HG02678 (cell line): ENCODE results near the gene TSPAN8.
"Not testable (repeated sequence)": the region's sequence is repeated elsewhere in the genome, so short reads cannot be mapped to it uniquely, and the experiment has no call there.

Source experiments
- ATAC-seq: cut with Tn5 transposase; IDR thresholded peaks from one replicate; pipeline ENCODE4 v1.9.1; 2021; ENCODE audit warnings: mild to moderate bottlenecking, moderate library complexity; ENCODE audit not compliant: unreplicated experiment

TSPAN8 gene

DNA sequence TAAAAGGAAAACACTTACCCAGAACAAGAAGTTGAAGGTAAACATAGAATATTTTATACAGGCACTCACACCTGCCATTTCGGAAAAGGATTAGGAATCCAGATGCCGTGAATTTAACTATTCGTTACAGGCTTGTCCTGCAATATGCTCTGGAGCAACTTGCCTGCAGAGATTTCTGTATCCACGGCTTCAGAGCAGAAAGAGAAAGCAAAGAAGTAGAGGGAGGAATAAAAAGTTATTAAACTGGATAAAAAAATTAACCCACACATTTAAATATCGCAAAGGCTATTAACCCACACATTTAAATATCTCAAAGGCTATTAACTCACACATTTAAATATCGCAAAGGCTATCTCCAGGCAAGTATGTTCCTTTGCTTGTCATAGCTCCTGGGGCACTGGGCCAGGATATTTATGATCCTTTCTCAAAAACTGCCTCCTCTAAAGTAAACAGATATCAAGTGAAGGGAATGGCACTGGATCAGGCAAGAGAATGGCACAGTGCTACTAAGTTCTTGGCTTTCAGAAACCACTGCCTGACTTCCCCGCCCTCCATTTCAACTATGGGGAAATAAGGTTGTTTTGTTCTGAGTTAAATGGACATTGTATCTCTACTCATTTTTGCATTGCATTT lies at the start of gene TSPAN8:
Gene TSPAN8, minus strand, starts transcription at position 399 of the 633 bp plus-strand sequence. Its CDS starts 321 bp downstream, at position 78.
- no peak for ATAC-seq

DNA sequence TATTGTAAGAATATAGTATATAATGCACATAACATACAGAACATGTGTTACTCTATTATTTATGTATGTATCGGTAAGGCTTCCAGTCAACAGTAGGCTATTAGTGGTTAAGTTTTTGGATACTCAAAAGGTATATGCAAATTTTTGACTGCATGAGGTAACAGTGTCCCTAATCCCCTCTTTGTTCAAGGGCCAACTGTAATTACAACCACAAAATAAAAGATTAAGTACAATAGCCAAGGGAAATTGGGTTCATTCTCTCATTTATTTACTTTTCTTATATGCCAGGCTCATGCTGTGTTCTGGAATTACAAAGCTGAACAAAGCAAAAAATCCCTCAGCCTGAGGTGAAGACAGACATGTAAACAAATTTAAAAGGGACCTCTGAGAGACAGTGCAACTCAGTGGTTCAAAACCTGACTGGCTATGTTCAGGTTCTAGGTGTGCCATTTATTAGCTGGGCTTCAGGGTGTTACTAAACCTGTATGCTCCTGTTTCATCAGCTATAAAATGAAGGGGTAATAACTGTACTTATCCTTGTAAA lies 43.4 kb upstream of the TSPAN8 start:
- no peak for ATAC-seq

DNA sequence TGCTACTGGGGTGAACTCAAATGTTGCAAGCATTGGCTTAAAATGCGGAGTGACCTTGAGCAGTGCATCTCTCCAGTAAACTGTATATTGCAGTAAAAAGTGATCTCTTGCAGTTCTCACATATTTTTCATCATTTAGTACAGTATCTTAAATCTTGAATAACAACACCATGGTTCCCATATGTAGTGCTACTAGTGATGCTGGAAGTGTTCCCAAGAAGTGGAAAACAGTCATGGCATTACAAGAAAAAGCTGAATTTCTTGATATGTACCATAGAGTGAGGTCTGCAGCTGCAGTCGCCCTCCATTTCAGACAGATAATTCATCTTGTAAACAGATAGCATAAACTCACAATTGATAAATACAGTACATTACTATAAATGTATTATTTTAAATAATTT lies 42.9 kb upstream of the TSPAN8 start:
- no peak for ATAC-seq

DNA sequence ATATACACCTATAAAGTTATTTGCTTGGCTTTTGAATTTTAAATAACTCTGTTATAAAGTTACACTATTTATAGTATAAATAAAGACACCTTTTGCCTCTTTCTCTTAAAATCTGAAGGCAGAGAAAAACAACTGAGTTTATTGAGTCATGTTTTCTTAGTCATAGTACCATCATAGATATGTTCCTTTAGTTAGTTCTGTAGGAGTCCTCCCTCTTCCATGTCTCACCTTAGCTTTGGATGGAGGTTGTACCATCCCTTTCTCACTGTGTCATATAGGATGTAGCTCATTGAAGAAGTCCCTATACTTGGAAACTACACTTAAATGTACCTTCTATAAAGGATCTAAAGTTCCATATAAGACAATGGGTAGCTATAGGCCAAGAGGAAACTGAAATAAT lies 39.7 kb upstream of the TSPAN8 start:
- no peak for ATAC-seq

DNA sequence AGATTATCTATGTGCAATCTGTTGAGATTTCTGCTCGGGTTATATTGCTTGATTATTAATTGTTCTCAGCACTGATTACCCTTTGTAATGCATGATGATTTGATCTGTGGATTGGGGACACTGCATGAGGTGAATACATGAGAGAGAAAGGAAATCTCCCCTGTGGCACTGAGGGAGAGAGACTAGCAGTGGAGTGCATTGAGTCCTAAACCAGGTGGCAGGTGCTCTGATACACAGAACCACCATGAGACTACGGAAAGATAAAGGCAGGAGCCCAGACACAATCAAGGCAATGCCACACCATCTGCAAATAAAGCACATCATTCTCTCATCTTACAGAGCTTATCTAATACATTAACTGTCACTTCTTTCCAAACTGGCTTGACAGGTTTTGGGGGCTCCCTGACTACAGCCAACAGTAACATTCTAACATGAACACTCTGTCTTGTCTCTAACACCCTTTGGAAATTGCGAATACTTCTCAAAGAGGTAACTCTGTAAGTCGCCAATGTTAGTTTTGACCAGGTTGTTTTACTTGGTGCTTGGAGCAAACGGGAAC lies 37.6 kb upstream of the TSPAN8 start:
- no peak for ATAC-seq

DNA sequence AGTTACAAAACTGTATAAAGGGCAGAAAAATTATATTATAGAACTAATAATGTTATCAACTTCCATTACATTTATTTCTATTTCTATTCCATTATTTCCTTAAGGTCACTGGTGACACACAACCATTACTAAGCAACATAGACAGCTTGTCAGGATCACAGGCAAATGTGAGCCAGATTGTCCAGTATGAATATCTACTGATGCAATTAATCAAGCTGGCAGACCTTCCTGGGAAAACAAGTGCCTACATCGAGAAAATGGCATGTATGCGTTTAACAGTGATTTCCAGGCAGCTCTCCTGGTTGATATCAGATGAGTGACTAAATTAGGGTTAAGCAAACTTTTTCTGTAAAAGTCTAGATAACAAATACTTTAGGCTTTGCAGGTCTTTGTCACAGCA lies 36.9 kb upstream of the TSPAN8 start:
- no peak for ATAC-seq

DNA sequence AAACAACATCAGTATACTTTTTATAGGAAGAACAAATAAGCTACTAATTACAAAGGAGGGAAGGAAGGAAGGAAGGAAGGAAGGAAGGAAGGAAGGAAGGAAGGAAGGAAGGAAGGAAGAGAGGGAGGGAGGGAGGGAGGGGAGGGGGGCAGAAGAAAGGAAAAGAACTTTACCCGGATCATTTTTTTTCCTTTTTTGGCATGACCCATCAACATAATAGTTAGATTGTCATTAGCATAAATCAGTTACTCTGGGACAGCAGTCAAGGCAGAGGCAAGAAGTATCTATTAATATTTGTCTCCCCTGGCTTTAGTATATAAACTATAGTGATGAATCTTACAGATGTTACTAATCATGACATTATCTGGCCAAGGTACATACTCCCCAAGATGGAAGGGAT lies 35.2 kb upstream of the TSPAN8 start:
- ATAC-seq = no peak

DNA sequence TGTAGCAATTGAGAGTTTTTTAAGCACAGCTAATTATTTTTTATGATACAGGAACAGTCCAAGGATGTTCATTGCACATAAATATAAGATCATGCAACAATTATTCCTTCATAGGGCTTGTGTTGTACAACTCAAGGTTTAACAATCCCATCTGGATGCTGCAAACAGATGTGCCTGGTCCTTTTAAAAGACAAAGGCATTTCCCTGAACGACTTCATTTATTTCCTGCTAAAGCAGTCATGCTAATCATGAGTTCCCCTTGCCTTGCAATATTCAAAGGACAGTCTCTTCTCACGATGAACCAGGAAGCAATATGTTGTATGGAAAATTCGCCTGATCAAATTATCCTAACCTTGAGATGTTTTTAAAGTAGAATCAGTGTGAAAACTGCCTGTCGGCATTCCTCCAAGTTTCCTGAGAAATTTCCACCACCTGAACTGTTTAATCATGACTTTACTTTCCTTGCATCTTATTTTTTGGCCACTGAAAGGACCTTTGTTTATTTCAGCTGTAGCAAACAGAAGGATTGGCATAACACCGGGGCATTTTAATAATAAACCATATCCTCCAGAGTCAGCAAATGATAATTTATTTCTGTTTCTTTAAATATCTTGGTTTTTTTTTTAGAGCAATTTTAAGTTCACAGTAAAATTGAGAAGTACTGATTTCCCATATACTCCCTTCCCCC lies 33.9 kb upstream of the TSPAN8 start:
- no peak for ATAC-seq

DNA sequence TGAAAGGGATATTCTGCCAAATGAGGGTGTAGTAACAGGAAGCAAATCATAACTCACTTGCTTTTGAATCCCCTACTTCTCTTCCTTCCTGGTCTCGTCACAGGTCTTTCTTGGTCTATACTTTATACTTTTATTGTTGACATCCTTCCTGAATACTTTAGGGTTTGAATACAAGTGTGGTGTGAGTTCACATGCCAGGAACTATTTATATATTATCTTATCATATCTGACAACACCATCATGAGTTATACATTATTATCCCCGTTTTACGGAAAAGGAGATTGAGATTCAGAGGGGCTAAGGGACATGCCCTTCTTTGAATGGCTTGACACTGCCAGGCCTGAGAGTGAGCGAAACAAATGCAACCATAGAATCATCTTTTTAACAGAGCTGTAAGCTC lies 33.0 kb upstream of the TSPAN8 start:
- no peak for ATAC-seq

DNA sequence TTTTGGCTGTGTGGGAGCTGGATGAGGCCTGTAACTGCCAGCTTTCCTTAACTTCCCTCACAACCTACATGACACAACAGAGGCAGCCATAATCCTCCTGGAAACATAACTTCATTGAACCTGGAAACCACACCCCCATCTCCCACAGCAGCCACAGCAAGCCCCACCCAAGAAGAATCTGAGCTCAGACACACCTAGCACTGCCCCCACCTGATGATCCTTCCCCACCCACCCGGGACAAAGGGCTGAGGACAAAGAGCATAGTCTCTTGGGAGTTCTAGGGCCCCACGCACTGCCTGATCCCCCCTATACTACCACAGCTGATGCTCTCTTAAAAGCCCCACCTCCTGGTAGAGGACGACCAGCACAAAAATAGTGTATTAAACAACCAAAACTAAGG lies 29.6 kb upstream of the TSPAN8 start:
- no peak for ATAC-seq

DNA sequence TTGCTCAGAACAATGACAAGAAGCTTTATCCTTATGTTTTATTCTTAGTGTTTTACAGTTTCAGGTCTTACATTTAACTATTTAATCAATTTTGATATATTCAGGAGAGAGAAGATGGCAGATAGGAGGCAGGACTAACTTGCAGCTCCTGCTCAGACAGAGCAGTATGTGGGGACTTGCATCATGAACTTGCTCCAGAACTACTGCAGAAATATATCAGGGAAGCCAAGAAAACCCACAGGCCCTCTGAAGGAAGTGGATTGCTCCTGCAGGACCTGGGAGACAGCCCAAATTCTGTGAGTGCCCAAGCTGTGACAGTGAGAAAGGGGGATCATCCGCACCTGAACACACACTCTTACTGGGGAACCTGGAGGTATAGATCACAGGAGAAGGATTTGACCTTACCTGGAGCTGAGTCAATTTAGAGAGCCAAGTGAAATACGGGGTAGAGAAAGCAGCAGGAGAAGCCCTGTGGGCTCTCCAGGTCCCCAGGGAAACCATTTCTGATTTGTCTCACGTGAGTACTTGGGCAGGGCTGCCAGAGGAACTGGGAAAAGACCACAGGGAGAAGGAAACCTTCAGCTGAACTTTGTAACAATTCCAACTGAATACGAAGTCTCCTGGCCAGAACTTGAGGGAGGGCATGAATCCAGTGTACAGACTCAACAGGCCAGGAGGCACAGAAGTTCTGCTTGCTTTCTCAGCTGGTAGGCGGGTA lies 28.9 kb upstream of the TSPAN8 start:
- no peak for ATAC-seq

DNA sequence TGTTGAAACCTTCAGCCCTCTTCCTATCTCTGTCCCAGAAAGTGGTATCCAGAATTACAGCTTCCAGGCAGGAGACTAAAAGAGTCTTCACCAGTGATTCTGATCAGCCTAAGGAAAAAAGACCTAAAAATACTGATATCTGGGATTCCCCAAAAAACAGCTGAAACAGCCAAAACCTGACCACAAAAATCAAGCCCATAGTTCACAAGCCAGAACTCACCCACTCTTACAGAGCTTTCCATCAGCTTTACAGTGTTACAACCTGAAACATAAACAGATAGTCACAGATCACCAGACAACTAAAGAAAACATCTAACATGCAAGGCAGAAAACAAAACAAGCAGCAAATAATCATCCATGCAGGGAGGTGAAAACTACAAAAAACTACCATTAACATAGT lies 26.0 kb upstream of the TSPAN8 start:
- no peak for ATAC-seq

DNA sequence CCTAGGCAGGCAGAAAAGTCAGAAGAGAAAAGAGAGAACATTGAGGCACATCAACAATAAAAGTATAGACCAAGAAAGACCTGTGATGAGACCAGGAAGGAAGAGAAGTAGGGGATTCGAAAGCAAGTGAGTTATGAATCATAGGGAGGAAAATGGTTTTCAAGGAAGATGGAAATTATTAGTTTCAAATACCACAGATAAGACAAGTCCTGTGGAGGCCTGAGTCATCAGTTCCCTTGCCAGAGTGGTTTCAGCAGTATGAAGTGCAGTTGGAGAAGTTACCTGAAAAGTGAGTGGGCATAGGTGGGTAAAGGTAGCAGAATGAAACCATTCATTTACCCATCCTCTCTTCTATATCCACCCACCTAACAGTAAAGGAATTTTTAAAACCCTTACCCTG lies 25.2 kb upstream of the TSPAN8 start:
- ATAC-seq = no peak

DNA sequence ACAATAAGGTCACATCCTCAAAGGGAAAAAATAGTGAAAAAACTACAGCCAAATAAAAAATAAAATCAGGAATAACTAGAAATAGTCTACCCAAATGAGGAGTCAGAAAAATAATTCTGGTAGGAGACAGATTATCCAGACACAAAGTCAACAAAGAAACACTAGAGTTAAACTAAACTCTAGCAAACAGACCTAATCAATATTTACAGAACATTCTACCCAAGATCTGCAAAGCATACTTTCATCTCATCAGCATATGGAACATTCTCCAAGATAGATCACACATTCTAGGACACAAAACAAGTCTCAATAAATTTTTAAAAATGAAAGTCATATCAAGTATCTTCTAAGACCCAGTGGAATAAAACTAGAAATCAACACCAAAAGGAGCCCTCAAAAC lies 20.4 kb upstream of the TSPAN8 start:
- no peak for ATAC-seq

DNA sequence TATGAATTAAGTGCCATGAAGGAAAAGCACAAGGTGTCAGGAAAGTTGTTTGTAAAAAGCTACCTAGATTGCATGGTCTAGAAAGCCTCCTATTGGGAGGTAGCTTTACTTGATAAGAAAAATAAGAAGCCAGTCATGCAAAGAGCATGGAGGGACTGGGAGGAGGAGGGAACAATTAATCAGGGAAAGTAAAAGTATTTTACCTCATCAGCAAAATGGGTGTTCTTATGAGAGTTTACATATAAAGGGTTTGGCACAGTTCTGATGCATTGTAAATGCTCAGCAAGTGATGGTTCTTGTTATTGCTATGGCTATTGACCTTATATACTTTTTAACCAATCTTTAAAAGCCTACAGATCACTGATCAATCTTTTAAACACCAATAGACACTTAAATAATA lies 17.0 kb upstream of the TSPAN8 start:
- no peak for ATAC-seq

DNA sequence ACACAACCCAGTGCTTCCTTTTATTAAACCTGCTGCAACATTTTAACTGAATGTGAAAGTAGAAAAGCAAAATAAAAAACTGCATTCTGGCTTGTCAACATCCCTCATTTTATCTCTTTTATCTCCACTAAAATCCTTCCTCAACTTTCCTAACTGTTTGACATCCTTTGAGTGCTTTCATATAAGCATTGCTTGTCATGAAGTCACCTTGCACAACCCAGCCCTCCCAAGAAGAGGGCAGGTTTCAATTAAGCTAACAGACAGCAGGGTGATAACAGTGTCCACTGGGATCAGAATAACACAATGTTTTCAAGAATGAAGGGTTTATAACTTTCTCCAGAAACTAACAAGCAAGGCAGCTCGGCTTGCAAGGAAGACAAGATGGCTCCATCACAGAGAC lies 16.3 kb upstream of the TSPAN8 start:
- no peak for ATAC-seq

DNA sequence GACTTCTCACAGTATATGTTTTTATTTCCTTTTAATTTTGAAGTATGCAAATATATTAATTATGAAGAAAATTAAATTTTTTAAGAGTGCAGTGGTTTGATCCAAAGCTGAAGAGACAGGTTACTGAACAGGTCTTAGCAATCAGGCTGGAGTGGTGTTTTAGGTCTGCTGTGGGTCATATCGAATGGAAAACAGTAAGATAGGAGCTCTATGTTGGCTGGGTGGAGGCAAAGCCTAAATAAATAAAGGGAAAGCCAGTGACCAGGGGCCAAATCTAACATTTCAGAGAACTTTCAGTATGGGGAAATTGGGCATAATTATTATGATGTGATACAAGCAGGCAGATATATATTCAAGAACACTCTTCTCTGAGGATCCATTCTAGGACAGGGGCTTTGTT lies 12.7 kb upstream of the TSPAN8 start:
- no peak for ATAC-seq

DNA sequence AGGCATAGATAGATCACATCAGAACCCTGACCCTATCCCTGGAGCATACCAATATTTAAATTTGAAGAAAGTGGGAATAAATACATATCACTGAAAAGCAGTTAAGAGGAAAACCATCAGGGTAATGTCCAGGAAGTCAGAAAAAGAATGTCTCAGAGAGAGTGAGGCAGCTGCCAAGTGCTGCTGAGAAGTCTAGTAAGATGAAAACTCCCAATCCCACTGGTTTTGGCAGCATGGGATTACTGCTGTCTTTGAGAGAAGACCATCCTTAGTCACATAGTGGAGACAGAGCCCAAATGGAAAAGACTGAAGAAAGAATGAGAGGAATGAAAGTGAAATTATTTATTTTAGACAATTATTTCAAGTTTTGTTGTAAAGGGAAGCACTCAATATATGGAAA lies 11.5 kb upstream of the TSPAN8 start:
- ATAC-seq = no peak

DNA sequence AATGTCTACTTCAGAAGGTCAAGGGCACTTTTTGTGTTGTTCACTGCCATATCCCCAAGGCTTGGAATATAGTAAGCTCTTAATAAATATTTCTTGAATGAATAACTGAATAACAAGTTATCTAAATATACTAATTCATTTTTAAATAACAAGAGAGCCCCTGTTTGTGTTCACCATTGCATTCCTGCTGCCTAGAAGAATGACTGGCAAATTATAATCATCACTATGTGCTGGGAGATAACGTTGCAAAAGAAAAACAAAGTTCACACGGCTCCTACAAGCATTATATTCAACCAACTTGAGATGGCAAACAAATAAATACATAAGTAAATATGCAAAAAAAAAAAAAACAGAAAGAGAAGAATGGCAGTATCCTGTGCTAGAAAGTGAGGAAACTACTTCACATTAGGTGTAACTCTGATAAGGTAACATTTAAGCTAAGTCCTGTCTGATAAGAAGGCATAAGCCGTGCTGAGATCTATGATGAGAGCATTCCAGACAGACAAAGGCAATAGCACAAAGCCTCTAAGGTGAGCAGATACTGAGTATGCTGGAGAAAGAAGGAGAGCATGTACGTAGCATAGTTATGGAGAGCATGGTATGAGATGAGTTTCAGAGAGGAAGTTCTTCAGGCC lies 9.2 kb upstream of the TSPAN8 start:
- ATAC-seq = no peak

DNA sequence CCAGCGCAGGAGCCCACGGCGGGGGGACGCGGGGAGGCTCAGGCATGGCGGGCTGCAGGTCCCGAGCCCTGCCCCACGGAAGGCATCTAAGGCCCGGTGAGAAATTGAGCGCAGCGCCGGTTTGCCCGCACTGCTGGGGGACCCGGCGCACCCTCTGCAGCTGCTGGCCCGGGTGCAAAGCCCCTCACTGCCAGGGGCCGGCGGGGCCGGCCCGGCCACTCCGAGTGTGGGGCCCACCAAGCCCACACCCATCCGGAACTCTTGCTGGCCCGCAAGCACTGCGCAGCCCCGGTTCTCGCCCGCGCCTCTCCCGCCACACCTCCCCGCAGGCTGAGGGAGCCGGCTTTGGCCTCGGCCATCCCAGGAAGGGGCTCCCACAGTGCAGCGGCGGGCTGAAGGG lies 8.5 kb upstream of the TSPAN8 start:
- ATAC-seq = no peak

DNA sequence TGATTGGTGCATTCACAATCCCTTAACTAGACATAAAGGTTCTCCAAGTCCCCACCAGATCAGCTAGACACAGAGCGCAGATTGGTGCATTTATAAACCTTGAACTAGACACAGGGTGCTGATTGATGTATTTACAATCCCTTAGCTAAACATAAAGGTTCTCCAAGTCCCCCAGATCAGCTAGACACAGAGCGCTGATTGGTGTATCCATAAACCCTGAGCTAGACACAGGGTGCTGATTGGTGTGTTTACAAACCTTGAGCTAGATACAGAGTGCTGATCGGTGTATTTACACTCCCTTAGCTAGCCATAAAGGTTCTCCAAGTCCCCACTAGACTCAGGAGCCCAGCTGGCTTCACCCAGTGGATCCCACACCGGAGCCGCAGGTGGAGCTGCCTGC lies 8.0 kb upstream of the TSPAN8 start:
- ATAC-seq = not testable (repeated sequence)
